ENCODE data around the gene DNAJC7.
A peak's percentile ranks its signal among the peaks of the same experiment; 100 is the strongest.
"Not testable (repeated sequence)": the region's sequence is repeated elsewhere in the genome, so short reads cannot be mapped to it uniquely, and the experiment has no call there.

The DNAJC7 gene

DNA sequence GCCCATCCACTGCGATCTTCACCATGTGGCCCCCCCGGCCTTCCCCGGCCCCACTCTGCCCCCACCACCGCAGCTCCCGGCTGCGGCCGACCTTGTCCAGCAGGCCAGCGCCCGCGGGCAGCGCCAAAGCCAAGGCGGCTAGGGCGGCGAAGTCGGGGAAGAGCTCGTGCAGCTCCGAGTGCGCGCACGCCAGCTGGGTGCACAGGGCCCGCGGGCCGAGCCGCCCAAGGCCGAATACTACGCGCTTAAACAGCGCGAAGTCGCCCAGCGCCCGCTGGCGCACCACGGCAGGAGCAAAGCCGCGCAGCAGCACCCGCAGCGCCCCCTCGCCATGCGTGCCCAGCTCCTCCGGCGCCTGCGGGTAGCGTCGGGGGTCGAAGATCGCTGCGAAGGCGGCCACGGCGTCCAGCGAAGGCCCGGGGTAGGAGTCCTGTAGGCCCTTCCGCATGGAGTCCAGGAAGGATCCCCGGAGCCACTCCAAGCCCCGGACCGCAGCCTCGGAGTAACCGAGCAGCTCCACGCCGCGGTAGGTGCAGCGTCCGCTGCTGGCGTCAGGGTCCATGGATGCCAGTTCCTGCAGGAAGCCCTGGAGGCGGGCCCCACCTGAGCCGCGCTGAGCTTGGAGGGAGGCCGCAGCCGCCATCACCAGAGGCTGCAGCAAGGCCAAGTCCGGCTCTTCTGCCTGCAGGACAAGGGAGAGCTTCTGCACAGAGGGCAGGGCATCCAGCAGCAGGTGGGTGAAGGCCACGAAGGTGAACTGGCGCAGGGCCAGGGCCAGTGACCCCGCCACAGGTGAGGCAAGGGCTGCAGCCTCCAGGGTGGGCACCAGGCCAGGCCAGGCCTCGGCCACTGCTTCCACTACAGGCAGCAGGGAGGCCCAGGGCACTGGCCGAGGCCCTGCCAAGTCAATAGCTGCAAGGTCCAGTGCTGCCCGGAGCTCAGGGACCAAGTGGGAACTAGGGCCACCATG lies 22.8 kb upstream of the DNAJC7 start:
- no peak for DNase-seq

DNA sequence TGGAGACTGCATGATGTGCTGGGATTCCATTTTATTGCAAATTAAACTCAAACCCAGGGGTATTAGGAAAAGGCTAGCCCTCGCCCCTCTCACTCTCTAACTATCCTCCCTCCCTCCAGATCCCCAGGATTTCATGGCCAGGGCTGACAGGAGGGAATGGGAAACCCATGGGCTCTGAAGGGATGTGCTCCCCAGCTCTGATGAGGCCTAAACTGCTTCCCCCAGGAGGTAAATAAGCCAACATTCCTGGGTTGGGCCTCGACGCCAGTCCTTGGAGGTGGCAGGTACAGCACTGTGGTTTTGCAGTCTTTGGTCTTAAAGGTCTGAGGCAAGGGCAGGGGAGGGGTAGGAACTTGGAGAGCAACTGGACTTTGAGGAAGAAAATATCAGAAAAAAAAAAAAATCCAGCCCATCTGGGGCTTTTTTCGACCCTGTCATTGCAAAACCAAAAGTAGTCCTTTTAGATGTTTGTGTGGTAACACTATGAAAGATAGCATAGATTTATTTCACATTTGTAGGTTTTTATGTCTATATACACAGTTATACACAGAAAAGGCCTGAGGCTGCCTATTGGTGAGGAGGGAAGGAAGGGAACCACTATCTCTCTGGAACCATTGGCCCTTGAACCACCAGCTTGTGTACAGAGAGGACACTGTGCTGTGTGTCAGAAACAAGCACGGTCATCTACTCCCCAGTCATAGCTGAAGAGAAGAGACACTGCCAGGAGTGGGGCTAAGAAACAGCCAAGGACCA lies 21.2 kb upstream of the DNAJC7 start:
- DNase-seq, result no peak

DNA sequence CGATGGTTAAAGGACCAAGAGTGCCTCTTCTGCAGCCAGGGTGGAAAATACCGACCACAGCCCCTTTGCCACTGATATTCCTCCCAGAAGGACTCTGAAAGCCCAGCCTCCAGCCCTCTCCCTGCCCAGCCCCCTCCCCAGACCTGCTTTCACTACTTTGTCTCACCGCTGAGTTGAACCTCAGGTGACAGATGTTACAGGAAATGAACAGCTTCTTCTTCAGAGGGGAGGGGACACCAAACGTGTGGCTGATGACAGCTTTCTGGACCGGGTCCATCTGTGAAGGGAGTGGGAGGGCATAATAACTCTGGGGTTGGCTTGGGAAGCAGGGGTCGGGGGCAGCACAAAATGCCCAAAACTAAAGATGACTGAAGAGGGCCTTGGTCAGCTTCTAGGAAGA lies 16.8 kb upstream of the DNAJC7 start:
- no peak for DNase-seq

DNA sequence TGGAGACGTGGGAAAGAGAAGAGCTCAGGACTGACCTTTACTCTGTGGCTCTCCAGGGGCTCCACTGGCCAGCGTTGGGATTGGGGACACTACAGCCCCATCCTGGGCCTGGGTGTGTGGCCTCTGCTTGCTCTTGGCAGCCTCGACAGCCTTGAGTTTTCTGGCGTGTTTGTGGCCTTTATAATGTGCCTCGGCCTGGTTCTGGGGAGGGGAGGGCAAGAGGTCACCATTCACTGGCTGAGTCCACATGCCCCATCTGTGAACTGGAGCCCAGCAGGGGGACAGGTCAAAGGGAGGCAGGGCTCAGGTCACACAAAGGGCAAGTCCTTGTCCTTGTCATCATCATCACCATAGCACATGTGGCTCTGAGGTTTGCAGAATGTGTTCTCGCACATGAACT lies 14.3 kb upstream of the DNAJC7 start:
- DNase-seq, result no peak

DNA sequence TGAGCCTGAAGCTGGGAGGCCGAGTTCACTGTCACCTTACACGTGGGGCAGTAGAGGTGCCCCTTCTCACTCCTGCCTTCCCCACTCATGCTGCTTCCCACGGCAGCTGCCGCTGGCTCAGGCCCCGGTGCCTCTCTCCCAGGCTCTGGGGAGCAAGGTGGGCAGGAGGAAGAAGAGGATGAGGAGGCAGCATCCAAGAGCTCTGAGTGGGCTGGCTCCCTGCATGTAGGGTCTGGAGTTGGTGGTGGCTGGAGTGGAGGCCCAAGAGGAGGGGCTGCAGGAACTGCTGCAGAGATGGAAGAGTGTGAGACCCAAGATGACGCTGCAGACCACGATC lies 11.5 kb upstream of the DNAJC7 start:
- DNase-seq, result no peak

DNA sequence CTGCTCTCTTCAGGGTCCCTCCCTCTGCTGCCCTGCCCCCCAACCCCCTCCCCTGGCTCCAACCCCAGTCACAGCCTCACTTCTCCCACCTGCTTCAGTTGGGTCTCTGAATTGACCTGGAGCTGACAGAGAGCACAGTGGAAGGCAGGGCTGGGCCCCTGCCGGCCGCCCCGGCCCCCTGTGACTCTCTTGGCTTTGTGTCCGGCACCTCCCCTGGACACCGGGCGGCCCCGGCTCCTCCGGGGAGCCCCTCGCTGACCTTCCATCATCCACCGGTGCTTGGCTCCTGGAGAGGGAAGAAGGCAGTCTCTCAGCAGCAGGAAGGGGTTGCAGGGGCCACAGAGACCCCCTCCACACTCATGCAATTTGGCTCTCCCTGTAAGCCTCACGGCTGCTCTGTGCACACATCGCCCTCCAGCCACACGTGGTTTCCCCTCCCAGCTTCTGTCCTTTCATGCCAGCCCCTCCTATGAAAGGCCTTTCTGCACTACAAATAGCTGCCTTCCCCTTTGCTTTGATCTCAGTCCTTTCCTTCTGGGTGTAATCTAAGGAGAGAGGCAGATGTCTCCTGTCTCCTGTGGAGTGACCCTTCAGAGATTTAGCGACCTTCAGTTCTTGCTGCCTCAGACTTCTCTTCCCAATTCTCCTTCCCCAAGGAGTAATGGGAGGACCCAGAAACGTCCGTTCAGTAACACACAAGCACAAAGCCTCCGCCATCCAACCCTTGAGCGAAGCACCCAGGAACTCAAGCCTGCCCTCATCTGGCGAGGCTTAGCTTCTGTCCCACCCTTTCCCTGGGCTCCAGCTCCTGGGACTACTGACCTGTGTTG lies 10.9 kb upstream of the DNAJC7 start:
- no peak for DNase-seq

DNA sequence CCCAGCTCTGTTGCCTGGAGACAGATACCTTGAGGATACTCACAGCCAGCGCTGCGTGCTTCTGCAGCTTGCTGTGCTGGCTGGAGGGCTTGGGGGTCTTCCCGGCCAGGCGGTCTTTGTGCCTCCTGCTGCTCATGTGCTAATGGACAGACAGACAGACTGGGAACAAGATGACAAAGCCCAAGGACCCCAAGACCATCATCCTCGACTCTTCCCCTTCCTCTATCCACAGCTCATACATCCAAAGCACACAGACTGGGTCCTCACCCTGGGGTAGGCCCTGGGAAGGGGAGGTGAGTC lies 10.3 kb upstream of the DNAJC7 start:
- DNase-seq, result no peak

DNA sequence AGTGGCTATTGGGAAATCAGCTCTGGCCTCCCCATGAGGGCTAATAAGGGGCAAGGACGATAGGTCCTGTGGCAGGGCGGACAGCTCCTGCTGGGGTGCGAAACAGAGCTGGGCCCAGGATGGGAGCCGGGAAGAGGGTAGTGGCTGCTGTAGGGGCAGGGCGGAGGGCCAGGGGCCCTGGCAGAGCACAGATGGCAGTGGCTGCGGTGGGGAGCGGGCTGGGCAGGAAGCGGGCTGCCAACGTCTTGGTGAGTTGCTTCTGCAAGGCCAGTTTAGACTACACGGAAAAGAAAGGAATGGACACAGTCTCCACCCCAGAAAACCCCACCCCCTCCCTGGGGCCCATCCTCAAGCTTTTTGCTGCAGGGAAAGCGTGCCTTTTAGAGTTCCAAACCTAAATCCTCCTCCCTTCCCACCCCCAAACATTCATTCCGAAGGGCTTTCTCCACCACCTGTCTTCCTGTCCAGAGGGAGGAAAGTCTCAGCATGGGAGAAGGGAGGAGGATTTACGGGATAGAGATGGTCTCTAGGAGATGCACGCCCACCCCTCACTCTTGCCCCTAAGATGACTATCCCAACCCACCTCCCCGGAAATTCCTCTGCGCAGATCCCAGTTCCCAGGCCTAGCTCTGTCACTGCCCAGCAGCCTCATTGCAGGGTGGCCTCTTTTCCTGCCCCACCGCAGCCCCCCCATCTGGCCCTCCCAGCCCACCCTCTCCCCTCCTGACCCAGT lies 9.8 kb upstream of the DNAJC7 start:
- no peak for DNase-seq

DNA sequence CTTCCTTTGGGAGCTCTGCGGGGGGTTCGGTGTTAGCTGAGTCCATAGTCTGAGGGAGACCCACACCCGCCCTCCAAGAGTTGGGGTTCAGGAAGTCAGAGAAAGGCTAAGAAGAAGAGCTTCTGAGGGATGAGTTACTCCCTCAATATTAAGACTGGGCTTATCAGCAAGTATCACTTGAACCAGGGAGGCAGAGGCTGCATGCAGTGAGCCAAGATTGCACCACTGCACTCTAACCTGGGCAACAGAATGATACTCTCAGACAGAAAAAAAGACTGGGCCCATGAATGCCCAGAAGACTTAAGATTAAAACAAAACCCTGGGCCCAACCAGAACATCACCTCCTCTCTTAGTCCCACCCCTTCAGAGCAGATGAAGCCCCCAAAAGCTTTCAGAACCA lies 8.7 kb upstream of the DNAJC7 start:
- DNase-seq, result no peak

DNA sequence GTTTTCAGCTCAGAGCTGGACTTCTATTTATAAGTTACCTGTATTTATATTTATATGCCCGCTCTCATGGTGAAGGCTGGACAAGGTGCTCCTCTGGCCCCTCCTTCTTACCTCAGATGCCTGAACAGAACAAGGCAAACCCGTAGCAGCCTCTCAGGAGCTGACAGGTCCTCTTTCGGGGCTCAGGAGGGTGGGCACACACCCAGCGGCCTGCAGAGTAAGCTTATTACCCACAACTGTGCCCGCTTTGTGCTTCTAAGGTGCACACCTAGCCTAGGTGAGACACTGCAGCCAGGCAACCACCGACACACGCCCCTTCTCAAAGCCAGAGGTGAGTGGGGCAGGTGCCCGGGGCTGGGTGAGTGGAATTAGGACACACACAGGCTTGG lies 7.9 kb upstream of the DNAJC7 start:
- DNase-seq, result no peak

DNA sequence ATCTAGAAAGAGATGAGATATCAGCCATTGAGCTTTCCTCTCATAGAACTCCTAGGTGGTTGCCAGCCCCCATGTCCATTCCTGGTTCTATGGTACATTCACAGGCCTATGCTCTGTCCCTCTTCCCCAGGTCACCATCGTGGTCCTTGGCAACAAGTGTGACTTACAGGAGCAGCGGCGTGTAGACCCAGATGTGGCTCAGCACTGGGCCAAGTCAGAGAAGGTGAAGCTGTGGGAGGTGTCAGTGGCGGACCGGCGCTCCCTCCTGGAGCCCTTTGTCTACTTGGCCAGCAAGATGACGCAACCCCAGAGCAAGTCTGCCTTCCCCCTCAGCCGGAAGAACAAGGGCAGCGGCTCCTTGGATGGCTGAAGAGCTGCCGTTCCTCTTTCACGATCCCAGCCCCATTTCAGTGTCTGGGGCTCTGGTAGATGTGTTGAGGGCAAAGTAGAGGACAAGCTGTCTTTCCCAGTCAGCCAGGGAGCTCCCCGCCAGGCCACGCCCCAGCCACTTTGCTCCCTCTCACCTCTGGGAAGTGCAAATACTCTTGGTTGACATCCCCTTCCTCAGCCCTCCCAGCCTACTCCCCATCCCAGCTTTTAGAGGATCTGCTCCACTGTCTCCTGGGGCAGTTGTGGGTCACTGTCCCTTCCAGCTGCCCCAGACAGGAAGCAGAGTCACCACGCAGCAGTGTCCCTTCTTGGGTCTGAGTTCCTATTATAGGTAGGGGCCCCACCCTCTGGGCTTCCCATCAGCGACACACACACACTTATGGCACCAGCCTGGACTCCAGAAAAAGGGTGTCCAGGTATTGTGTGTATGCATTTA lies 6.5 kb upstream of the DNAJC7 start:
- no peak for DNase-seq

DNA sequence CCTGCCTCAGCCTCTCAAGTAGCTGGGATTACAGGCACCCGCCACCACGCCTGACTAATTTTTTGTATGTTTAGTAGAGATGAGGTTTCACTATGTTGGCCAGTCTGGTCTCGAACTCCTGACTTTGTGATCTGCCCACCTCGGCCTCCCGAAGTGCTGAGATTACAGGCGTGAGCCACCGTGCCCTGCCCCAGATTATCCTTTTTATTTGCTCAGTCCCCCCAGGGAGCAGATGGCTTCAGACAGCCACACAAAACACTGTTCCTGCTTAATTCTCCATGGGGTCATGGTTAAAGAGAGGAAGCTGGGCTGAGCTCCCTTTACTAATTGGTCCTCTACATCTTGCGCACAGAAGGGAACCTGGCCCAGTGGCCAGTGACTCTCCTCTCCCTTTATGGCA lies 3.6 kb upstream of the DNAJC7 start:
- DNase-seq, result not testable (repeated sequence)

DNA sequence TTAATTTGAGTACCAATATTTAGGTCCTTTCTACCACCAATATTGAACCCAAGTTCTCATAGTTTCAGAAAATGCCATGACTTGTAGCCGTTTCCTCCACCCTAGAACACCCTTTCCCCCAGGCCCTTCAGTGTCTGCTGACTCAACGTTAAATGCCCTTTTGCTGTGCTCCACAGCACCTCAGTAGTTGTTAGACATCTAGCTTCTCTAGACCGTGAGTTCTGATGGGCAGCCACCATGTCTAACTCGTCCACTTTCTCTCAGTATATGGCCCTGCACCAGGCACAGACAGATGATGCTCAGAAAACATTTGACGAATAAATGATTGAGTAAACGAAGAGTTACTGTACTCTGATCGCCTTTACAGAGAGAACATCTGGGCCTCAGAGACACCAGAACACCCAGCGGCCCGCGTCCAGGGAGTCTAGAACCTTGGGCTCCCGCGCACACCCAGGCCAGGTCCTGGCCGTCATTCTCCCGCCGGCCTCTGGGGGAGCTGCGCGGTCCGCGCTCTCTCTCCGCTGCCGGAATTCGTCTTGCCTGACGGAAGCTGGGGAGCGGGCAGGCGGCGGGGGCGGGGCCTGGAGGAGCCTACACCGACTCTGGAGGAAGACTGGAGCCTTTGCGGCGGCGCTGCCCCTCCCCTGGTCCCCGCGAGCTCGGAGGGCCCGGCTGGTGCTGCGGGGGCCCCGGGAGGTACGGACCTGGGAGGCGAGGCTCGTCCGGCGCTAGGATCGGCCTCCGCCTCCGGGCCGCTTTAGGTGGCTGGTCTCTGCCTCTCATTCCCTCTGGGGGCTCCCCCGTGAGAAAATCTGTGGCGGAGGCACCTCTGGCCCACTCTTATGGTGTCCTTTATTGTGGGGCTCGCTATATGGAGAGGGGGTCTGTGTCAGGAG lies 2.5 kb upstream of the DNAJC7 start, which contains the start of gene NKIRAS2:
Gene NKIRAS2 (plus strand): TSS at position 582 of the 896 bp plus-strand sequence. CDS start 1,488 bp downstream, outside the sequence.
- peak; percentile 89 for DNase-seq

DNA sequence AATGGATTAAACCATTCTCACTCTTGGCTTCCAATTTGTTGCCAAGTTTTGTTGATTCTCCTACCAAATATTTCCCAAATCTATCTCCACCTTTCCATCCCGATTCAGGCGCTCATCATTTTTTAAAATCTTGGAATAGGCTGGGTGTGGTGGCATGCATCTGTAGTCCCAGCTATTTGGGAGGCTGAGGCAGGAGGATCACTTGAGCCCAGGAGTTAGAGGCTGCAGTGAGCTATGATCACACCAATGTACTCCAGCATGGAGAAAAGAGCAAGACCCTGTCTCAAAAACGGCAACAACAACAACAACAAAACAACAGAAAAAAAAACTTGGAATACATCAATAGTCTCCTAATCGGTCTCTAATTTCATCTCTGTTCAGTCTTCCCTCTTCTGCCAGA lies 1.7 kb upstream of the DNAJC7 start:
- no peak for DNase-seq

DNA sequence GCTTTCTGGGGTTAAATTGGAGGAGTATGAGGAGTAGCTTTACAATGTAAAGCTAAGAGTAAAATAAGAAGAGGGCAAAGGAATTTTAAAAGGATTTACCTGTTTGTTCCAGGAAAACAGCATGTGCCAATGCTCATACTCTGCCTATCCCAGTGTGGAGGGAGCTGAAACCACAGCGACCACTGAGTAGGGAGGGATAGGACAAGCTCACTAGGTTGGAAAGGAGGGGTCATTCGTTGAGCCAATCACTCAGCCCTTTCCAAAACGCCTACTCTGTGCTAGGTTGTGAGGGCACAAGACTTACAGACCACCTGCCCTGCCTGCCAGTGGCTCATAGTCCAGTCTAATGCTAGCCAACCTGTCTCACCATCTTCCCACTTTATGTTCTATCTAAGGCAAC lies 1.1 kb upstream of the DNAJC7 start:
- no peak for DNase-seq

DNA sequence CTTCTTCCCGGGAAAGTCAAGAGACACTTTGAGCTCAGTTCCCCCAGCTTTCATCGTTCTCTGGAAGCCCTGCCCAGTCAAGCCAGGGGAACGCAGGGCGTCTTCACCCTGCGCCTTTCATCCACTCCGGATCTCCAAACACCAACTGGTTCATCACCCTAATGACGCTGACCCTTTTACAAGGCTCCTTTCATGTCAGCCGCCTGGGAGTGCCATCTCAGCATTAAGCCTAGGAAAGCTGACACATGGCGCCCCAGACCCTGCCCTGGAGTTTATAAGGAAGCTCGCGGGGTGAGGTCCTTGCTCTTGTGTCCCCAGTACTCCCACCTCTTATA lies 594 bp upstream of the DNAJC7 start:
- no peak for DNase-seq

DNA sequence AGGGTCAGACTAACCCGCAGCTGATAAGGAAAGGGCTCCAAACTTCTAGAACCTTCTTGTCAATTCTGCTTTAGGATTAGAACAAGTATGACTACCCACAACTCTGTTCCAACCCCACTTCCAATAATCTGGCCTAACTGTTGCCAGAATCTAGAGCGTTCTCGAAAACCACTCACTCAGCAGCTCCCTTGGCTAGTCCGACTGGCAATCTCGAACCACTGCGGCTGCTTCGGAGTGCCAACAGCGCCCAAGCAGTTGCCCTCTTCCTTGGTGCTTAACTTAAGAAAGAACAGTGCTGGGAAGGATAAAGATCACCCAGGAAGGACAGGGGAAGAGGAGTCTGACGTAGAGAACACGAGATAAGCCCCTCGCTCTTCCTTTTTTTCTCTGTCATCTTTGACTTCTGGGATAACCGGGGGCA lies 818 bp downstream of the DNAJC7 start:
- peak; percentile 34 for DNase-seq

DNA sequence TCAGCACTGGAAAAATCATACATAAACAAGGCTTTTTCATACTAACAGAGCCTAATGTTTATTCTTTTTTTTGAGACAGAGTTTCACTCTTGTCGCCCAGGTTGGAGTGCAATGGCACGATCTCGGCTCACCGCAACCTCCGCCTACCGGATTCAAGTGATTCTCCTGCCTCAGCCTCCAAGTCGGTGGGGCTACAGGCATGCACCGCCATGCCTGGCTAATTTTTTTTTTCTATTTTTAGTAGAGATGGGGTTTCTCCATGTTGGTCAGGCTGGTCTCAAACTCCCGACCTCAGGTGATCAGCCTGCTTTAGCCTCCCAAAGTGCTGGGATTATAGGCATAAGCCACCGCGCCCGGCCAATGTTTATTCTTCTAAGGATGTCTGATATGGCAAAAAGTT lies 3.5 kb downstream of the DNAJC7 start:
- DNase-seq, result not testable (repeated sequence)

DNA sequence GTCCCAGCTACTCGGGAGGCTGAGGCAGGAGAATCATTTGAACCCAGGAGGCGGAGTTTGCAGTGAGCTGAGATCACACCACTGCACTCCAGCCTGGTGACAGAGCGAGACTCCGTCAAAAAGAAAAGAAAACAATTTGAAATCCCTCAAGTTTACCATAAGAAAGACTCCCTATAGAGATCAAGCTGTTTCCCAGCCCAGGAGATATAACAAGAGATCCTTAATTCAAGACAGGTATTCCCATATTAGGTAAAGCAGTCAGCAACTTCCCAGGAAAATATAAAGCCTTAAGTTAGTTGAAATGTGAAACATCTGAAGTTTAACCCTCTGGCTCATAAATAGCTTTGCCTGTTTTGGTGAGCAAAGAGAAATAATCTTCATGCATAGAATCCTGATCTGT lies 4.9 kb downstream of the DNAJC7 start:
- not testable (repeated sequence) for DNase-seq

DNA sequence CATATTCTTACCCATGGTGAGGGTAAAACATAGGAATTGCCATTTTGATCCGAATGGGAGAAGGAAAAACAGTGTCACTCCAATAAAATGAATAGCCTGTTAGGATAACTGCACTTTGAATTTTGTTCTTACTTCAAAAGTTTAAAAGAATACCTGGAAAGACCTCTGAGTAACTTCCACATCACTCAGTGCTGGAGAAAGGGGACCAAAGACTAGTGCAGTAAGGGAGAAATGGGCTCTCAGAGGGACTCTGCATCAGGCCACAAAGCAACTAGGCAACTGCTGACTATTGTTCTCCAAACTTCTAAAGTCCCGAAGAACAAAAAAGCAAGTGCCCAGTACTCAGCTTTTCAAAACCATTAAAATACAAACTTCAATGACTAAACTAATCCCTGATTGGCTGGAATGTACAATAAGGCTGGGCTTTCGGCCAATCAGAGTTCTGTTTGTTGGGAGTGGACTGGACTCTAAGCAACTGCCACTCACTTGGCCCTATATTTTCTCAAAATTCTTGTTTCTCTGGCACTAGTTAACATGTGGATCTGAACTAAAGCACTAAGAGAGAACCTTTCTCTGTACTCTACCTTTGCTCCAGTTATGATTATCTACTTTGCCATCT lies 6.2 kb downstream of the DNAJC7 start:
- DNase-seq, result no peak
